Stimulated activated CD8-positive, alpha-beta memory T cell treated with anti-CD3 and anti-CD28 coated beads, Interleukin-7, amount 100 ng/mL, for 1 hour (primary cell): ENCODE data around the gene LIPC.

Source experiments
- DNase-seq, 2 donors: peaks; one replicate each; pipeline ENCODE4 v3.0.0-alpha.2; 2020; ENCODE audit warnings: low read depth in 2 of 2

Gene LIPC

GRCh38 chr15:58494567-58494966 is 62.8 kb downstream of the LIPC start:
- DNase-seq, result no peak

DNA sequence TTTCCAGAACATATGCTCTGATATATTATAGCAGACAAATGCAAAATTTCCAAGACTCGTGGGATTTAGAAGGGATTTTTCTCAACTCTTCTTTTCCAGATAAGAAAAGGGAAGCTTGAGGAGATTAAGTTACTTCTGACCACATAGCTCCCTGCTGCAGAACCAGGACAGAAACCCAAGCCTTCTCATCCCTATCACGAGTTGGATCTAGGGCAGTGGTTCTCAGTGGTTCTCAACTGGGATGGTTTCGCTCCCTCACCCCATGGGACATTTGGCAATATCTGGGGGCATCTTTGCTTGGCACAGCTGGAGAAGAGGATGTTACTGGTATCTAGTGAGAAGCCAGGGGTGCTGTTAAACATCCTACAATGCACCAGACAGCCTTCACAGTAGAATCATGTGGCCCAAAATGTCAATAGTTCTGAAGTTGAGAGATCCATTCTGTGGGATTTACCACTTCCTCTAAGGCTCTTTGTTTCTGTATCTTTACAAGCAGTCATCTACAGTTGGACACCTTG is 64.2 kb downstream of the LIPC start:
- DNase-seq, result no peak

GRCh38 chr15:58497046-58497785 is 65.4 kb downstream of the LIPC start:
- no peak for DNase-seq

GRCh38 chr15:58498821-58499580 is 67.2 kb downstream of the LIPC start:
- no peak for DNase-seq

DNA sequence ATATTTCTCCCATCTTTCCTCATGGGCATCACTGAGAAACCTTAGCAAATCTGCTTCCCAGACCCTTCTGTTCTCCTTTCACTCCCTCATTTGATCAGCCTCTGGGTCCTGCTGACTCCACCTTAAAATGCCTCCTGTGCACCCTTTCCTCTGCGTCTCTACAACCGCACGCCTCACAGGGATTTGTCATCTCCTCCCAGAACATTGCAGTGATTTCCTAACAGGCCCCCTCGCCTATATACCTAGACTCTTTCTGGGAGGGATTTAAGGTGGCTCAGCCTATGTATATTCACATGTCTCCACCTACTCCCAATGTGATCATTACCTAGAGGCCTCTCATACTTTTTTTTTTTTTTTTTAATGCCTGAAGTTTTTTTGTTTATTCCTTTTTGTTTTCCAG is 69.2 kb downstream of the LIPC start:
- DNase-seq, result no peak

GRCh38 chr15:58501636-58502188 is 69.9 kb downstream of the LIPC start:
- no peak for DNase-seq

- no peak for DNase-seq
Observed at GRCh38 chr15:58503139-58504027, 71.6 kb downstream of the LIPC start.

- DNase-seq, result no peak
Observed at GRCh38 chr15:58504674-58505234, 73.0 kb downstream of the LIPC start.

DNA sequence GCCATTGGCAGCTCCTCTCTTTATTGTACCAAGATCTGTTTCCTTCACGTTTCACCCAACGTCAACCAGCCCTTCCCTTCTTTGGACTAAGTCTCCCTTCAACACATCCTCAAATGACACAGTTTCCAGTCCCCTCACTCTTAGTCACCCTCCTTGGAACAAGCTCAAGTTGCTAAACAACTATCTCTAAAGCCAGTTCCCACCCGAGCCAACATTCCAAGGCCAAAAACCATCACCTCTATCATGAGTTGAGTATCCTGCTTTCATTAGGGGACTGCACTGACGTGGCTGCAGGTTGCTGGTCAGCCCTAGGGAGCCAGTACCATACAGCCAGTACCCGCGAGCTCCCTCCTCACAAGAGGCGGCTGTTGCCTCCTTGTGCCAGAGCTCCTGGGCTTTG is 73.8 kb downstream of the LIPC start:
- DNase-seq, result no peak

DNA sequence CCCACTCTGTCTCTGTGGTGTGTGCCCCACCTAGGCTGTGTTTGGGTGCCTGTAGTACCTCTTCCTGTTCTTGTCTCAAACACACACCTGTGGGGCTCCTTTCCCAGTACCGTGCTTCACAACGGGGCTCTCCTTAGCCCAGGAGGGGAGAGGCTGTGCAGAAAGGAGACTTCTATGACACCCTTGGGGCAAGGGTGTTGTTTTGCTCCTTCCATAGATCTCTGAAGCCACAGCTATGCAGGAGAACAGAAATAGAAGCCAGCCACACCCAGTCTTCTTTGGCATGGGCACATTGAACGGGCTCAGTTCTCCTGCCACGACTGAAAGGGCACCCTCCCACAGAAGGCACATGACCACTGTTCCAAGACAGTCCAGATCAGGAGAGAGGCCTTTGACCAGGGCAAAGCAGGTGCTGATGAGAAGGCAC is 74.3 kb downstream of the LIPC start:
- DNase-seq, result no peak

- no peak for DNase-seq
Observed at GRCh38 chr15:58506783-58507668, 75.2 kb downstream of the LIPC start.

DNA sequence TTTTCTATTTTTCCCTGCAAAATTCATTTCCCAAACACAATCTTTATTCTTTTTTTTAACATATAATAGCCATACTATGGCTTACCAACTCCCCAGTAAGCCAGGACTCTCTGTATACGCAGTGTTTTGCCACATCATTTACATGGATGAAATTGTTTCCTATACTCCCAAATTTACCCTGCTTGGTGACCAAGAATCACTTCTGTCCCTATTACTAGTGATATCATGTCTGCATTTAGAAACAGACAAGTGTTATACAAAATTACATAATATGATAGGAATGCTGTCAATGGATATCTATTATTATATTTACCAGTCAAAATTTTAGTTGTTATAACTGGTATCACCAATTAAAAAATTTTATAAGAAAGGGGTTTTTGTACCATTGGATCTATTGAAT is 77.8 kb downstream of the LIPC start:
- DNase-seq, result no peak

GRCh38 chr15:58510715-58511598 is 79.2 kb downstream of the LIPC start:
- DNase-seq, result no peak

DNA sequence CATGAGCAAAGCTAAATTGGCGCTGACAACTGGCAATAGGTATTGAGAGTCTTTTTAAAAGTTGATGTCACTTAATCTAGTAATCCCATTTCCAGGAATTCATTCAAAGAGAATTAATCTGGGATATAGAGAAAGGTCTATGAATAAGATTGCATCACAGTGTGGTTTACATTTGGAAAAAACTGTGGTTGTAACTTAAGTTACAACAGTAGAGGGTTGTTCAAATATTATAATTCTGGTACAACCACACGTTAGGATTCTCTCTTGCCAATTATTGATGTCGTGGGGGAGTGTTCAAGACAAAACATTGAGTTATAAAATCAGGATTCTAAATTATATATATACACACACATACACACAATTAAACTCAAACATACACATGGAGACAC is 79.8 kb downstream of the LIPC start:
- no peak for DNase-seq

- DNase-seq, result no peak
Observed at GRCh38 chr15:58512522-58512921, 80.7 kb downstream of the LIPC start.

- DNase-seq, result no peak
Observed at GRCh38 chr15:58513008-58513407, 81.2 kb downstream of the LIPC start.

- no peak for DNase-seq
Observed at GRCh38 chr15:58513726-58514336, 82.0 kb downstream of the LIPC start.

- no peak for DNase-seq
Observed at GRCh38 chr15:58515807-58516206, 84.0 kb downstream of the LIPC start.

DNA sequence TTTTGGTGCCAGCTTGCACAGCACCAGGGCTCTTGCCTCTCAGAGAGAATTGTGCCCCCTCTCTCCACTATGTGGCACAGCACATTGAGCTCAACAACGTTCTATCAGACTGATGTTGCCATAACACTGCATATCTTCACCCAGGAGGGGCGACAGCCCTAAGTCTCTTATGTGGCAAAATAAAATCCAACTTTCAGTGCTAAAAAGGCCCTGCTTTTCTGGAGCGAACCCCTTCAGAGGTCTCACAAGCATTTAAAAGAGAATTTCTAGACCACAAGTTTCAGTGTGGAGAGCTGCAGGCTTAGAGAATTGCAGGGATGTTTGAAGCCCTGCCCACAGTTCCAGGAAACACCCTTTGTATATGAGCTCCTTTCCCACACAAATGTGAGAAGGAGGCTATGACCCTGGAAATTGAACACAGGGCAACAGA is 85.5 kb downstream of the LIPC start:
- no peak for DNase-seq
